ENCODE results near the gene ARHGEF12.

- TF ChIP-seq POLR2AphosphoS5 (IDR thresholded peaks at IDR 0.05) (no peak), CTCF (IDR thresholded peaks at IDR 0.05) (no peak), POLR2A (IDR thresholded peaks at IDR 0.05) (no peak), EP300 (IDR thresholded peaks at IDR 0.05) (no peak)
Observed at GRCh38 chr11:120519474-120519873, 183.3 kb downstream of the ARHGEF12 start.

Data from sigmoid colon (tissue), 4 donors.